ENCODE data around the gene NSD1.
"Not testable (repeated sequence)": the region's sequence is repeated elsewhere in the genome, so short reads cannot be mapped to it uniquely, and the experiment has no call there.

Gene NSD1

GRCh38 chr5:177128551-177128981 lies 5.0 kb upstream of the NSD1 start:
- DNase-seq = peak; percentile 56

- no peak for DNase-seq
These were observed 3.2 kb upstream of the NSD1 start for GRCh38 chr5:177130211-177131018.

GRCh38 chr5:177131019-177131320 lies 2.6 kb upstream of the NSD1 start:
- no peak for DNase-seq

- DNase-seq = no peak
These were observed 2.0 kb upstream of the NSD1 start for GRCh38 chr5:177131352-177132135.

GRCh38 chr5:177132136-177133095 lies 1.2 kb upstream of the NSD1 start:
- DNase-seq = no peak

- DNase-seq = peak; percentile 26
These were observed 502 bp downstream of the NSD1 start for GRCh38 chr5:177133853-177134696.

GRCh38 chr5:177134697-177135225 lies 1.2 kb downstream of the NSD1 start:
- no peak for DNase-seq

- no peak for DNase-seq
These were observed 6.7 kb downstream of the NSD1 start for GRCh38 chr5:177140312-177140711.

GRCh38 chr5:177141496-177141895 lies 7.9 kb downstream of the NSD1 start:
- no peak for DNase-seq

GRCh38 chr5:177142098-177142611 lies 8.6 kb downstream of the NSD1 start:
- no peak for DNase-seq

GRCh38 chr5:177142778-177143177 lies 9.2 kb downstream of the NSD1 start:
- DNase-seq = no peak

GRCh38 chr5:177146891-177147638 lies 13.5 kb downstream of the NSD1 start:
- DNase-seq = no peak

GRCh38 chr5:177150061-177150460 lies 16.5 kb downstream of the NSD1 start:
- DNase-seq = not testable (repeated sequence)

GRCh38 chr5:177154003-177154643 lies 20.6 kb downstream of the NSD1 start:
- DNase-seq = no peak

- no peak for DNase-seq
These were observed 28.8 kb downstream of the NSD1 start for GRCh38 chr5:177162379-177162778.

- DNase-seq = no peak
These were observed 29.9 kb downstream of the NSD1 start for GRCh38 chr5:177163500-177163899.

GRCh38 chr5:177169271-177169670 lies 35.7 kb downstream of the NSD1 start:
- no peak for DNase-seq

- no peak for DNase-seq
These were observed 38.4 kb downstream of the NSD1 start for GRCh38 chr5:177171961-177172360.

GRCh38 chr5:177175336-177175735 lies 41.8 kb downstream of the NSD1 start:
- no peak for DNase-seq

- DNase-seq = peak; percentile 31
These were observed 42.7 kb downstream of the NSD1 start for GRCh38 chr5:177176175-177176711.

Data from MV-4-11 (cell line).